Stomach (tissue), 9 donors: ENCODE data around the gene TMEM151B. TPM values are rescaled to one million over a fixed set of nuclear protein-coding genes. Genes with fewer than 3 reads are reported as not detected.
"Not testable (repeated sequence)": the region's sequence is repeated elsewhere in the genome, so short reads cannot be mapped to it uniquely, and the experiment has no call there.

Experiments
- DNase-seq, 2 donors: peaks; one replicate each; pipeline versions ENCODE4 v3.0.0 to v3.0.0-alpha.2; 2013 to 2019
- H3K27ac ChIP-seq, 5 donors: fragments of 200-600 bp in 4 of 5; sonication (generic) in 4 of 5; one replicate each; pipeline ENCODE4 v1.5.1; 2013 to 2019; ENCODE audit warnings: mild to moderate bottlenecking in 1 of 5, moderate library complexity in 1 of 5
- H3K27me3 ChIP-seq, 3 donors: fragments of 200-600 bp; sonication (generic); one replicate each; pipeline ENCODE4 v1.5.1; 2017 to 2019; ENCODE audit warnings: mixed run types in 1 of 3
- H3K36me3 ChIP-seq, 4 donors: fragments of 200-600 bp; sonication (generic); 1 replicate in 3 of 4; 2 replicates in 1 of 4; pipeline ENCODE4 v1.5.1; 2016 to 2019
- H3K4me1 ChIP-seq, 4 donors: fragments of 200-600 bp; sonication (generic); one replicate each; pipeline ENCODE4 v1.5.1; 2016 to 2019
- H3K4me3 ChIP-seq, 4 donors: fragments of 200-600 bp; sonication (generic) in 3 of 4; one replicate each; pipeline ENCODE4 v1.5.1; 2016 to 2019; ENCODE audit warnings: mild to moderate bottlenecking in 1 of 4
- H3K9me3 ChIP-seq, 4 donors: fragments of 200-600 bp; sonication (generic); one replicate each; pipeline ENCODE4 v1.5.1; 2016 to 2019
- EP300 ChIP-seq: sonication (generic); formaldehyde crosslinking; IDR thresholded peaks from one replicate; pipeline ENCODE4 v1.6.1; 2017; ENCODE audit warnings: antibody characterized with exemption
- POLR2A ChIP-seq, 4 donors: fragments of 450-650 bp; IDR thresholded peaks; one replicate each; pipeline ENCODE4 v1.6.1; 2016; ENCODE audit warnings: antibody characterized with exemption in 4 of 4, control low read depth in 2 of 4, mild to moderate bottlenecking in 1 of 4, moderate library complexity in 1 of 4
- POLR2AphosphoS5 ChIP-seq, 3 donors: sonication (generic); formaldehyde crosslinking; IDR thresholded peaks; one replicate each; pipeline ENCODE4 v1.6.1; 2016; ENCODE audit warnings: antibody characterized with exemption in 3 of 3
- WGBS, 5 donors: extraction: QIAGEN DNeasy Blood & Tissue Kit in 3 of 5; methylation state at CpG; one replicate each; pipeline versions ENCODE4 v1.1.5 to v1.1.7; 2013 to 2018; 5-methylcytosine and 5-hydroxymethylcytosine counted together
- intact Hi-C: fragments of 100-400 bp; cut with DNase I; formaldehyde crosslinking; loops from one replicate; pipeline ENCODE4 v1.15.1; 2023; ENCODE audit warnings: low total_unique reads
- polyA plus RNA-seq, 3 donors: library from polyadenylated mRNA; stranded (reverse); fragments of 200-250 nt; gene quantifications; one replicate each; pipeline ENCODE4 v1.2.3, GENCODE V29; 2013
- total RNA-seq, 5 donors: library from RNA; depleted of rRNA; stranded (reverse); fragments of >200 nt; gene quantifications; one replicate each; pipeline versions ENCODE4 v1.1.0 to v1.2.3, GENCODE V29; 2014 to 2016
- TF ChIP-seq, protein P1 (sequence below), 7 experiments: fragments of 450-650 bp in 4 of 7; fragments of 200-600 bp in 3 of 7; sonication (generic) in 3 of 7; IDR thresholded peaks; one replicate each; pipeline ENCODE4 v1.5.1; 2016 to 2019; ENCODE audit warnings: antibody characterized with exemption in 7 of 7, control low read depth in 2 of 7, mild to moderate bottlenecking in 1 of 7
- donor health status: healthy with polysubstance abuse.
- donor health status: Bipolar disorder and iron deficiency.
- donor health status: healthy.

Gene TMEM151B
- total and polyA plus RNA-seq, 8 donors, result 0.12 to 0.29 (median 0.23) TPM; not detected in 4

DNA sequence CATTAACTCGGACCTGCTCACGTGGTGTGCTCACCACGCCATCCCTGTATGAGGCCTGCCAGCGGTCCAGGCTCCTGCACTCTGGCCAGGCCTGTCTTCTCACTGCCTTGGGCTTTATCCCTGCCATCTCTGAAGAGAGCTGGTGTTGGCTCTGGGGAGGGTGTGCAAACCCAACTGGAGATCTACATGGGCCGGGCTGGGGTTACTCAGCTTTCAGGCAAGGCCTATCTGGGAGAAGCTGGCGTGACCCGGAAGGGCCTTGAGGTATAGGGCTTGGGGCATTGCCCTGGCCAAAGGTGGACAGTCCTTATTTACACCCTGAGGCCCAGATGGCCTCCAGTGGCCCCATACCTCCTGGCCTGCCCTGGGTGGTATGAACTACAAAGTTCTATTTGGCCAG lies 41.8 kb upstream of the TMEM151B start:
- Histone ChIP-seq H3K4me3 (no peak overlapping the region), H3K27me3 (no peaks in the 10 kb centered on the region), H3K9me3 (no peaks in the 10 kb centered on the region), H3K4me1 (peaks cover 41 to 100% (median 76%) of the 10 kb centered on the region in 4 donors), H3K27ac (peak overlapping the region in 3 of 5 donors; percentile 1 to 95 (median 64)), H3K36me3 (peaks cover 36 to 54% (median 51%) of the 10 kb centered on the region in 4 donors)
- 72 to 94% (median 91%) methylated on average over 4 to 7 of the region's 7 CpGs for WGBS, 5 donors
- TF ChIP-seq EP300, result no peak
- no peak for TF ChIP-seq POLR2AphosphoS5 (IDR thresholded peaks at IDR 0.05)
- TF ChIP-seq POLR2A (IDR thresholded peaks at IDR 0.05), result no peak
- TF ChIP-seq, protein P1, sequence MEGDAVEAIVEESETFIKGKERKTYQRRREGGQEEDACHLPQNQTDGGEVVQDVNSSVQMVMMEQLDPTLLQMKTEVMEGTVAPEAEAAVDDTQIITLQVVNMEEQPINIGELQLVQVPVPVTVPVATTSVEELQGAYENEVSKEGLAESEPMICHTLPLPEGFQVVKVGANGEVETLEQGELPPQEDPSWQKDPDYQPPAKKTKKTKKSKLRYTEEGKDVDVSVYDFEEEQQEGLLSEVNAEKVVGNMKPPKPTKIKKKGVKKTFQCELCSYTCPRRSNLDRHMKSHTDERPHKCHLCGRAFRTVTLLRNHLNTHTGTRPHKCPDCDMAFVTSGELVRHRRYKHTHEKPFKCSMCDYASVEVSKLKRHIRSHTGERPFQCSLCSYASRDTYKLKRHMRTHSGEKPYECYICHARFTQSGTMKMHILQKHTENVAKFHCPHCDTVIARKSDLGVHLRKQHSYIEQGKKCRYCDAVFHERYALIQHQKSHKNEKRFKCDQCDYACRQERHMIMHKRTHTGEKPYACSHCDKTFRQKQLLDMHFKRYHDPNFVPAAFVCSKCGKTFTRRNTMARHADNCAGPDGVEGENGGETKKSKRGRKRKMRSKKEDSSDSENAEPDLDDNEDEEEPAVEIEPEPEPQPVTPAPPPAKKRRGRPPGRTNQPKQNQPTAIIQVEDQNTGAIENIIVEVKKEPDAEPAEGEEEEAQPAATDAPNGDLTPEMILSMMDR (IDR thresholded peaks at IDR 0.05), result no peak
- DNase-seq, result no peak
- intact Hi-C loops, result no loop called here

- H3K4me3 ChIP-seq, result no peak overlapping the region
- no peak for TF ChIP-seq POLR2AphosphoS5 (IDR thresholded peaks at IDR 0.05)
- peaks cover 36 to 57% (median 52%) of the 10 kb centered on the region in 4 donors for H3K36me3 ChIP-seq
- intact Hi-C loops, result no loop called here
- H3K27me3 ChIP-seq, result no peaks in the 10 kb centered on the region
- peak overlapping the region in 3 of 5 donors; percentile 1 to 95 (median 64) for H3K27ac ChIP-seq
- no peaks in the 10 kb centered on the region for H3K9me3 ChIP-seq
- DNase-seq, result no peak
- peaks cover 44 to 100% (median 78%) of the 10 kb centered on the region in 4 donors for H3K4me1 ChIP-seq
- WGBS, 5 donors, result 72 to 82% (median 80%) methylated on average over 5 of the region's 5 CpGs
Measured at GRCh38 chr6:44228836-44229235, 41.4 kb upstream of the TMEM151B start.

GRCh38 chr6:44229376-44230033 lies 40.7 kb upstream of the TMEM151B start:
- WGBS, 5 donors, result 83 to 92% (median 88%) methylated on average over 11 of the region's 11 CpGs
- peaks cover 44 to 100% (median 78%) of the 10 kb centered on the region in 4 donors for H3K4me1 ChIP-seq
- peak overlapping the region in 2 of 5 donors; percentile 11 to 68 for H3K27ac ChIP-seq

DNA sequence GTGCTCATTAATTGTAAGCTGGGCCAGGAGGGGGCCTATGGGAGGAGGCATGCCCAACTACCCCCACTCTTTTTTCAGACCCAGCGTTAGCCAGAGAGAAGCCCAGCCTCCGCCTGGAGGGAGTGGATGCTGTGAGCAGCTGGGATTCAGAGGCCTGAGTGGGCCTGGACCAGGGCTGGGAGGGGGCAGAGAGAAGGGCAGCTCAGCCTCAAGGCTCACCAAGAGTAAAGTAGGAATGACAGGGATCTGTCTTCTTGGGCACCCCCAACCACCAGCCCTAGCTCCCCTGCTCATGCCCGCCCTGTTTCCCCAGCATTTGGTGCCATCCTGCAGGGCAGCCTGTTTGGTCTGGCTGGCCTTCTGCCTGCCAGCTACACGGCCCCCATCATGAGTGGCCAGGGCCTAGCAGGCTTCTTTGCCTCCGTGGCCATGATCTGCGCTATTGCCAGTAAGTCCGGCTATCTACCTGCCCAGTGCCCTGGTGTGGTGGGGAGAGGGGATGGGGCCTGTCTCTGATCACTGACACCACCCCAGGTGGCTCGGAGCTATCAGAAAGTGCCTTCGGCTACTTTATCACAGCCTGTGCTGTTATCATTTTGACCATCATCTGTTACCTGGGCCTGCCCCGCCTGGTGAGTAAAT lies 40.1 kb upstream of the TMEM151B start:
- no peak for DNase-seq
- intact Hi-C loops, result loop anchor here (10.0 kb wide), 1 partner anchor 55 kb away; no protein-coding TSS in a partner anchor
- Histone ChIP-seq H3K36me3 (peaks cover 36 to 57% (median 52%) of the 10 kb centered on the region in 4 donors), H3K4me3 (no peak overlapping the region), H3K9me3 (no peaks in the 10 kb centered on the region), H3K27ac (peak overlapping the region in 2 of 5 donors; percentile 31 to 68), H3K27me3 (no peaks in the 10 kb centered on the region), H3K4me1 (peaks cover 44 to 100% (median 77%) of the 10 kb centered on the region in 4 donors)
- no peak for TF ChIP-seq POLR2A (IDR thresholded peaks at IDR 0.05)
- TF ChIP-seq, protein P1 (IDR thresholded peaks at IDR 0.05), result no peak
- WGBS, 5 donors, result 77 to 96% (median 96%) methylated on average over 7 to 10 of the region's 10 CpGs

More at GRCh38 chr6:44229376-44230033, 40.7 kb upstream of the TMEM151B start:
- intact Hi-C loops, result loop anchor here (10.0 kb wide), 1 partner anchor 55 kb away; no protein-coding TSS in a partner anchor
- TF ChIP-seq, protein P1 (IDR thresholded peaks at IDR 0.05), result no peak
- no peak for TF ChIP-seq POLR2AphosphoS5 (IDR thresholded peaks at IDR 0.05)
- no peak for TF ChIP-seq POLR2A (IDR thresholded peaks at IDR 0.05)
- no peak for TF ChIP-seq EP300
- Histone ChIP-seq H3K9me3 (no peaks in the 10 kb centered on the region), H3K36me3 (peaks cover 36 to 57% (median 52%) of the 10 kb centered on the region in 4 donors), H3K4me3 (no peak overlapping the region), H3K27me3 (no peaks in the 10 kb centered on the region)
- DNase-seq, result no peak

DNA sequence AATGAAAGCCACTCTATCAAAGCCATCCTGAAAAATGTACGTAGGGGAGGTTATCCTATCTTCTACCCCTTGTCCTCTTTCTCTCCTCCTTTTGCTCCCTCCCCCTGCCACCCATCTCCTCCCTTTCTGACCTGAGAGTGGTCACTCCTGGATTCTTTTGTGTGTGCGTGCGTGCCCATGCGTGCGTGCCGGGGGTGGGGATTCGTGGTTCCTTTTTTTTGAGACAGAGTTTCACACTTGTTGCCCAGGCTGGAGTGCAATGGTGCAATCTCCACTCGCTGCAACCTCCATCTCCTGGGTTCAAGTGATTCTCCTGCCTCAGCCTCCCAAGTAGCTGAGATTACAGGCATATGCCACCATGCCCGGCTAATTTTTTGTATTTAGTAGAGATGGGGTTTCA lies 38.8 kb upstream of the TMEM151B start:
- not testable (repeated sequence) for H3K27me3 ChIP-seq, H3K4me3 ChIP-seq, H3K9me3 ChIP-seq, DNase-seq
- intact Hi-C loops, result loop anchor here (10.0 kb wide), 1 partner anchor 57 kb away; no protein-coding TSS in a partner anchor
- peaks cover 36 to 57% (median 52%) of the 10 kb centered on the region in 4 donors for H3K36me3 ChIP-seq
- H3K27ac ChIP-seq, result peak overlapping the region in 1 of 5 donors; percentile 98
- peaks cover 41 to 100% (median 75%) of the 10 kb centered on the region in 4 donors for H3K4me1 ChIP-seq
- 76 to 91% (median 89%) methylated on average over 9 of the region's 9 CpGs for WGBS, 5 donors
